ENCODE data around the gene HMX1.

HMX1 gene

GRCh38 chr4:8891646-8892555 is 20.3 kb upstream of the HMX1 start:
- TF ChIP-seq SPI1 (IDR thresholded peaks at IDR 0.05; ENCODE audit: borderline replicate concordance, low read depth): no peak
- peaks cover 34% of the 10 kb centered on the region for H3K27me3 ChIP-seq (ENCODE audit: insufficient read depth, poor library complexity, severe bottlenecking)
- no peak for DNase-seq (ENCODE audit: low read depth in 1 of 2, low spot score in 1 of 2)
- no peak overlapping the region for H3K27ac ChIP-seq (replicated peaks)
- H3K4me3 ChIP-seq (replicated peaks; ENCODE audit: insufficient read depth, low read length): no peak overlapping the region

DNA sequence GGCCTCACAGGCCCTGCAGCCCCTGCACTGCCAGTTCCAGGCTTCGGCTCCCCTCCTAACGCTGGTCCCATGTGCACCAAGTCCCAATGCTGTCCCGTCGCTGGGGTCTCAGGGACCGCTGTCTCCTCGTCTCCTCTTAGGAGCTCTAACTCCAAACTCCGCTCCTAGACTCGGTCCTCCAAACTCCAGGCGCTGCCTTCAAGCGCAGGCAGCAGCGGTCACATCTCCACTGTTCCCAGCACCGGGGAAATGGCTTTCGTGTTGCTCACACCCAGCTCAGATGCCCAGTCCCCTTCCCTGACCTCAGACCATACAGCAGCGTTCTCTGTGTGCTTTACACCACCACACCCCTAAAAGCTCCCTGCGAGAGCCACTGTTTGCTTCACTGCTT is 19.6 kb upstream of the HMX1 start:
- H3K27me3 ChIP-seq (ENCODE audit: insufficient read depth, poor library complexity, severe bottlenecking): peaks cover 34% of the 10 kb centered on the region
- DNase-seq (ENCODE audit: low read depth in 1 of 2, low spot score in 1 of 2): no peak
- TF ChIP-seq POLR2AphosphoS5 (IDR thresholded peaks at IDR 0.05; ENCODE audit: low read depth): no peak
- TF ChIP-seq SPI1 (IDR thresholded peaks at IDR 0.05; ENCODE audit: borderline replicate concordance, low read depth): no peak
- no peak for TF ChIP-seq CTCF (IDR thresholded peaks at IDR 0.05; ENCODE audit: insufficient read depth, low read length)
- TF ChIP-seq REST (IDR thresholded peaks at IDR 0.05; ENCODE audit: insufficient replicate concordance, low read depth): no peak
- no peak overlapping the region for H3K27ac ChIP-seq (replicated peaks)
- H3K4me3 ChIP-seq (replicated peaks; ENCODE audit: insufficient read depth, low read length): no peak overlapping the region

- Histone ChIP-seq H3K27ac (replicated peaks) (no peak overlapping the region), H3K4me3 (replicated peaks; ENCODE audit: insufficient read depth, low read length) (no peak overlapping the region), H3K27me3 (ENCODE audit: insufficient read depth, poor library complexity, severe bottlenecking) (peaks cover 26% of the 10 kb centered on the region)
- DNase-seq (ENCODE audit: low read depth in 1 of 2, low spot score in 1 of 2): no peak
- TF ChIP-seq CTCF (IDR thresholded peaks at IDR 0.05; ENCODE audit: insufficient read depth, low read length) (no peak), GABPA (IDR thresholded peaks at IDR 0.05; ENCODE audit: low read depth) (no peak), POLR2AphosphoS5 (IDR thresholded peaks at IDR 0.05; ENCODE audit: low read depth) (no peak), REST (IDR thresholded peaks at IDR 0.05; ENCODE audit: insufficient replicate concordance, low read depth) (no peak)
These were observed 17.2 kb upstream of the HMX1 start for GRCh38 chr4:8888856-8889255.

DNA sequence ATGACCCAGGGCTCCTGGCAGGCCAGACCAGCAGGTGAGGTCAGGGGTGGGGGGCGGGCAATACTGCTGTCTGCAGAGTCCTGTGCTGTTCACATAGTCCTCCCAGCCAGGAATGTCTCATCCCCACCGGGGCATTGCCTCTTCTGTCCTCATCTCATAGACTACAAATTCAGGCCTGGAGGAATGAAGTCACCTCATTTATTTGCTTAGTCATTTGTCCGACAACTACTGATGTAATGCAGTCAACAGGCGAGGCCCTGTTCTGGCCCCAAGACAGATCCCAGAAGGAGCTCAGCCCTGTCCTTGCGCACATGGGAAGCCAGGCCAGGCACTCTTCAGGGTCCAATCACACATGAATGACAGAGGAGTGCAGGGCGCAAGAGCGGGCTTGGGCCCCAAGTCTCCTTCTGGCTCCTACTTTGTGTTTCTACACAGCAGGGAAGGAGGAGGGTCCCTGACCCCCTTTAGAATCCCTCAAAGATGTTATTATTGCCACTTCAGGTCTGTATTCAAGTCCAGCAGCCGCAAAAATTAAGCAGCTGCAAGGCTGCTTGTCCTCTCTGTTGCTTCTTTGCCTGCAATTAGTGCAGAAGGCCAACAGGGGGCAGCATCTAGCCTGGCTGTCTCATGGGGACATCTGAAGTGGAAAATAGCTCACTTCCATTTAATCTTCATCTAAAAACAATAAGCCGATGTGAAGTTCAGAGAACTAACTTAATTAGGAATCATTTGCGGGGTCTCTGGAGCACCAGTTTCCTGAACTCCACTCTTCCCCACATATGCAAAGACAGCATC is 15.2 kb upstream of the HMX1 start:
- H3K27ac ChIP-seq (replicated peaks): no peak overlapping the region
- TF ChIP-seq CTCF (IDR thresholded peaks at IDR 0.05; ENCODE audit: insufficient read depth, low read length) (peak; percentile 4), SPI1 (IDR thresholded peaks at IDR 0.05; ENCODE audit: borderline replicate concordance, low read depth) (no peak)
- H3K4me3 ChIP-seq (replicated peaks; ENCODE audit: insufficient read depth, low read length): no peak overlapping the region
- DNase-seq (ENCODE audit: low read depth in 1 of 2, low spot score in 1 of 2): no peak
- H3K27me3 ChIP-seq (ENCODE audit: insufficient read depth, poor library complexity, severe bottlenecking): peaks cover 10% of the 10 kb centered on the region
